ENCODE measurements around the gene FOXO1. TPM values are rescaled to one million over a fixed set of nuclear protein-coding genes. Genes with fewer than 3 reads are reported as not detected.

FOXO1 gene
- total and polyA plus RNA-seq, 2 of the 13 experiments (the other 11 are each of a cell fraction or from before 2014, with no cell fraction given): 8.1 to 13.1 TPM

GRCh38 chr13:40618581-40619478 is 47.6 kb downstream of the FOXO1 start:
- 96% methylated on average over 15 of the region's 15 CpGs for WGBS (ENCODE audit: low lambda C conversion rate)
- intact Hi-C loops (cut with micrococcal nuclease; ENCODE audit: unreplicated experiment): no loop called here
- H3K9me3 ChIP-seq (ENCODE audit: low read length): no peaks in the 10 kb centered on the region
- H3K36me3 ChIP-seq (replicated peaks in 1 of 2; ENCODE audit: control insufficient read depth in 1 of 2, insufficient read depth in 2 of 2, low read length in 2 of 2): peaks cover 5 to 12% of the 10 kb centered on the region in 2 experiments; a peak in 3 of 5 replicates
- H3K9ac ChIP-seq (ENCODE audit: insufficient read depth, low read depth, low read length): no peak overlapping the region
- ATAC-seq (no peak), DNase-seq (ENCODE audit: low spot score) (no peak), FAIRE-seq (no peak)
- H3K27me3 ChIP-seq (ENCODE audit: control insufficient read depth in 1 of 2, insufficient read depth in 2 of 2, low read length in 2 of 2): no peaks in the 10 kb centered on the region
- H3K79me2 ChIP-seq (ENCODE audit: insufficient read depth, low read length): peaks cover 96% of the 10 kb centered on the region
- peak overlapping the region; percentile 28 for H3K27ac ChIP-seq (ENCODE audit: extremely low read length, insufficient read depth, low read length)
- H4K20me1 ChIP-seq (ENCODE audit: insufficient read depth, low read length): peaks cover 76% of the 10 kb centered on the region
- TF ChIP-seq ONECUT2 (CRISPR knock-in tag; IDR thresholded peaks at IDR 0.05): no peak
- no peak for TF ChIP-seq ZNF816 (CRISPR knock-in tag; IDR thresholded peaks at IDR 0.05; ENCODE audit: borderline replicate concordance)
- TF ChIP-seq GATA4 (IDR thresholded peaks at IDR 0.05; ENCODE audit: borderline replicate concordance, low read depth): no peak
- no peak for TF ChIP-seq ZNF512 (CRISPR knock-in tag; IDR thresholded peaks at IDR 0.05)
- no TSS peak for BruUV-seq (replicated peaks)
- H2AFZ ChIP-seq (ENCODE audit: low read length): no peak overlapping the region
- peaks cover 72% of the 10 kb centered on the region for H3K4me1 ChIP-seq (ENCODE audit: insufficient read depth, low read length)
- in situ Hi-C loops (cut with HindIII; ENCODE audit: extremely low pct_ligation_motif_present, low pct_unique_long_range_greater_than_20kb): no loop called here
- no peak overlapping the region for H3K4me3 ChIP-seq (replicated peaks in 1 of 3; ENCODE audit: insufficient read depth in 1 of 3, low read depth in 2 of 3, low read length in 3 of 3)
- no peak overlapping the region for H3K4me2 ChIP-seq (ENCODE audit: low read depth, low read length)
- CTCF ChIA-PET (ENCODE audit: low intra/inter-chr PET ratio, low total read pairs): no interaction called here
- POLR2A ChIA-PET: no interaction called here

GRCh38 chr13:40617801-40618356 is 48.6 kb downstream of the FOXO1 start:
- intact Hi-C loops (cut with micrococcal nuclease; ENCODE audit: unreplicated experiment): no loop called here
- H3K4me1 ChIP-seq (ENCODE audit: insufficient read depth, low read length): peaks cover 74% of the 10 kb centered on the region
- CTCF ChIA-PET (ENCODE audit: low intra/inter-chr PET ratio, low total read pairs): no interaction called here

More at GRCh38 chr13:40617801-40618356, 48.6 kb downstream of the FOXO1 start:
- in situ Hi-C loops (cut with HindIII; ENCODE audit: extremely low pct_ligation_motif_present, low pct_unique_long_range_greater_than_20kb): no loop called here
- ATAC-seq (no peak), FAIRE-seq (no peak), DNase-seq (ENCODE audit: low spot score) (no peak)
- no peak overlapping the region for H3K9ac ChIP-seq (ENCODE audit: insufficient read depth, low read depth, low read length)
- H3K4me2 ChIP-seq (ENCODE audit: low read depth, low read length): no peak overlapping the region
- no peak overlapping the region for H2AFZ ChIP-seq (ENCODE audit: low read length)
- no peak overlapping the region for H3K4me3 ChIP-seq (replicated peaks in 1 of 3; ENCODE audit: insufficient read depth in 1 of 3, low read depth in 2 of 3, low read length in 3 of 3)
- no peaks in the 10 kb centered on the region for H3K27me3 ChIP-seq (ENCODE audit: control insufficient read depth in 1 of 2, insufficient read depth in 2 of 2, low read length in 2 of 2)
- no TSS peak for BruUV-seq (replicated peaks)
- 86% methylated on average over 8 of the region's 8 CpGs for WGBS (ENCODE audit: low lambda C conversion rate)
- no peaks in the 10 kb centered on the region for H3K9me3 ChIP-seq (ENCODE audit: low read length)
- H3K27ac ChIP-seq (ENCODE audit: extremely low read length, insufficient read depth, low read length): no peak overlapping the region
- H3K79me2 ChIP-seq (ENCODE audit: insufficient read depth, low read length): peaks cover 97% of the 10 kb centered on the region
- H3K36me3 ChIP-seq (replicated peaks in 1 of 2; ENCODE audit: control insufficient read depth in 1 of 2, insufficient read depth in 2 of 2, low read length in 2 of 2): peaks cover 8 to 20% of the 10 kb centered on the region in 2 experiments; a peak in 4 of 5 replicates
- peaks cover 74% of the 10 kb centered on the region for H4K20me1 ChIP-seq (ENCODE audit: insufficient read depth, low read length)
- POLR2A ChIA-PET: no interaction called here
- no peak for TF ChIP-seq ZNF607 (CRISPR knock-in tag; IDR thresholded peaks at IDR 0.05; ENCODE audit: borderline replicate concordance)
- peak; percentile 8; the same call in 1 of the 2 replicates for TF ChIP-seq CEBPB (IDR thresholded peaks at IDR 0.05; ENCODE audit: borderline replicate concordance, low read depth, low read length)
- no peak for TF ChIP-seq KDM3A (CRISPR knock-in tag; IDR thresholded peaks at IDR 0.05; ENCODE audit: low read depth)
- TF ChIP-seq KLF15 (CRISPR knock-in tag; IDR thresholded peaks at IDR 0.05; ENCODE audit: borderline replicate concordance): no peak
- no peak for TF ChIP-seq NFE2L2 (IDR thresholded peaks at IDR 0.05; ENCODE audit: low read length)
